A549 (cell line): ENCODE measurements around the gene LRIG2. TPM values are rescaled to one million over a fixed set of nuclear protein-coding genes. Genes with fewer than 3 reads are reported as not detected.

Source experiments
- ATAC-seq, 2 experiments: fragments of 200-7000 bp in 1 of 2; fragments of >200 bp in 1 of 2; cut with Nextera tagmentation in 1 of 2; cut with Tn5 transposase in 1 of 2; 3 replicates each; pipeline versions ENCODE4 v1.8.0 to v1.9.1; 2018 to 2020; ENCODE audit warnings: mild to moderate bottlenecking in 1 of 2, moderate library complexity in 1 of 2
- CTCF ChIA-PET: fragments of 300-600 bp; sonication (Branson Sonifier 250); formaldehyde crosslinking; extraction: SDS; loops from one replicate; lab custom pipeline; 2021; ENCODE audit warnings: antibody characterized with exemption, inconsistent platforms; lab: Yijun Ruan, JAX
- POLR2A ChIA-PET: fragments of 350-600 bp; formaldehyde crosslinking; extraction: SDS; loops from one replicate; lab custom pipeline; 2021; ENCODE audit warnings: antibody characterized with exemption, inconsistent platforms; lab: Yijun Ruan, JAX
- DNase-seq, 2 experiments: peaks; one replicate each; pipeline versions ENCODE4 v3.0.0 to v3.0.0-alpha.2; 2011 to 2016; ENCODE audit warnings: low read depth in 1 of 2, low spot score in 1 of 2
- FAIRE-seq: peaks from 2 replicates; lab custom pipeline; 2011; peaks lifted over from hg19 to GRCh38; lab: Jason Lieb, UNC
- H3K27ac ChIP-seq, 2 experiments: fragments of >200 bp; sonication (Bioruptor Twin); formaldehyde crosslinking; 3 replicates each; pipeline ENCODE4 v1.5.1; 2016 to 2017
- H3K4me1 ChIP-seq: fragments of >200 bp; sonication (Bioruptor Twin); formaldehyde crosslinking; 3 replicates; pipeline ENCODE4 v1.6.1; 2016
- H3K4me2 ChIP-seq: fragments of >200 bp; sonication (Bioruptor Twin); formaldehyde crosslinking; 3 replicates; pipeline ENCODE4 v1.6.1; 2016
- H3K4me3 ChIP-seq: fragments of >200 bp; sonication (Bioruptor Twin); formaldehyde crosslinking; 3 replicates; pipeline ENCODE4 v1.5.1; 2016
- H3K9me3 ChIP-seq: fragments of >200 bp; sonication (Bioruptor Twin); formaldehyde crosslinking; 3 replicates; pipeline ENCODE4 v1.6.1; 2016
- BHLHE40 ChIP-seq: IDR thresholded peaks from 2 replicates; pipeline ENCODE4 v1.6.1; 2012; ENCODE audit warnings: low read depth, low read length, inconsistent platforms
- EHF ChIP-seq: fragments of 250-450 bp; sonication (Bioruptor Pico); IDR thresholded peaks from 2 replicates; pipeline ENCODE4 v1.5.0; 2020; ENCODE audit warnings: mild to moderate bottlenecking
- EP300 ChIP-seq, 2 experiments: fragments of >200 bp; sonication (Bioruptor Twin); formaldehyde crosslinking; IDR thresholded peaks; 2 replicates in 1 of 2; 3 replicates in 1 of 2; pipeline ENCODE4 v1.6.1; 2016 to 2017
- GATA3 ChIP-seq: IDR thresholded peaks from 2 replicates; pipeline ENCODE4 v1.6.1; 2012; ENCODE audit warnings: borderline replicate concordance
- HDAC2 ChIP-seq: fragments of 200-600 bp; sonication (generic); IDR thresholded peaks from 2 replicates; pipeline ENCODE4 v1.6.1; 2016
- HOXB13 ChIP-seq: fragments of 250-450 bp; sonication (Bioruptor Pico); IDR thresholded peaks from 2 replicates; pipeline ENCODE4 v1.5.0; 2020; ENCODE audit warnings: low read depth, mild to moderate bottlenecking, moderate library complexity
- JUN ChIP-seq, 2 experiments: fragments of >200 bp; sonication (Bioruptor Twin); formaldehyde crosslinking; IDR thresholded peaks; 2 replicates in 1 of 2; 3 replicates in 1 of 2; pipeline ENCODE4 v1.6.1; 2016 to 2017
- KDM1A ChIP-seq: fragments of 200-600 bp; sonication (generic); IDR thresholded peaks from 2 replicates; pipeline ENCODE4 v1.6.1; 2016; ENCODE audit warnings: low read depth, mild to moderate bottlenecking
- KDM5A ChIP-seq: fragments of 200-600 bp; sonication (generic); IDR thresholded peaks from 2 replicates; pipeline ENCODE4 v1.6.1; 2016; ENCODE audit warnings: antibody characterized with exemption, mild to moderate bottlenecking
- MAZ ChIP-seq: fragments of 150-350 bp; IDR thresholded peaks from 2 replicates; pipeline ENCODE4 v1.6.1; 2014; ENCODE audit warnings: antibody characterized with exemption, low read depth, low read length, borderline replicate concordance
- NFE2L2 ChIP-seq: fragments of 150-350 bp; conservative IDR thresholded peaks from 2 replicates; pipeline ENCODE4 v1.6.1; 2014; ENCODE audit warnings: low read length
- NPAS2 ChIP-seq: fragments of 250-450 bp; sonication (Bioruptor Pico); IDR thresholded peaks from 2 replicates; pipeline ENCODE4 v1.8.0; 2022; ENCODE audit warnings: mild to moderate bottlenecking, moderate library complexity, borderline replicate concordance
- NR3C1 ChIP-seq: fragments of >200 bp; sonication (Bioruptor Twin); formaldehyde crosslinking; IDR thresholded peaks from 3 replicates; pipeline ENCODE4 v1.6.1; 2017
- PHF8 ChIP-seq: fragments of 200-600 bp; sonication (generic); IDR thresholded peaks from 2 replicates; pipeline ENCODE4 v1.6.1; 2016; ENCODE audit warnings: low read depth, mild to moderate bottlenecking, antibody characterized with exemption, moderate library complexity, borderline replicate concordance
- POLR2A ChIP-seq: IDR thresholded peaks from 2 replicates; pipeline ENCODE4 v1.6.1; 2012; ENCODE audit warnings: mild to moderate bottlenecking, low read length
- RARB ChIP-seq: fragments of 250-450 bp; sonication (Bioruptor Pico); IDR thresholded peaks from 2 replicates; pipeline ENCODE4 v1.8.0; 2021; ENCODE audit warnings: mild to moderate bottlenecking, moderate library complexity
- RCOR1 ChIP-seq: fragments of 150-350 bp; IDR thresholded peaks from 2 replicates; pipeline ENCODE4 v1.6.1; 2014; ENCODE audit warnings: antibody characterized with exemption, low read length, low read depth
- RFX5 ChIP-seq: fragments of 450-650 bp; IDR thresholded peaks from 2 replicates; pipeline ENCODE4 v1.7.1; 2014; ENCODE audit warnings: antibody characterized with exemption, mild to moderate bottlenecking, moderate library complexity
- TFCP2L1 ChIP-seq: fragments of 250-450 bp; sonication (Bioruptor Pico); IDR thresholded peaks from 2 replicates; pipeline ENCODE4 v1.5.0; 2021; ENCODE audit warnings: mild to moderate bottlenecking
- TP53 ChIP-seq: fragments of 250-450 bp; sonication (Bioruptor Pico); IDR thresholded peaks from 2 replicates; pipeline ENCODE4 v1.5.0; 2021; ENCODE audit warnings: mild to moderate bottlenecking, moderate library complexity
- ZC3H11A ChIP-seq: fragments of 450-650 bp; IDR thresholded peaks from 2 replicates; pipeline ENCODE4 v1.6.1; 2014; ENCODE audit warnings: antibody characterized with exemption, mild to moderate bottlenecking
- ZSCAN20 ChIP-seq: fragments of 250-450 bp; sonication (Bioruptor Pico); IDR thresholded peaks from 2 replicates; pipeline ENCODE4 v1.8.0; 2022; ENCODE audit warnings: mild to moderate bottlenecking, moderate library complexity
- WGBS: methylation state at CpG from one replicate; pipeline ENCODE4 v1.1.6; 2017; ENCODE audit errors: missing lambda C conversion rate; 5-methylcytosine and 5-hydroxymethylcytosine counted together
- polyA plus RNA-seq, 4 experiments: library from polyadenylated mRNA; depleted of rRNA in 3 of 4; stranded (reverse); fragments of >200 nt; fragmentation: RNase III in 1 of 4; extraction: RNeasy Plus Mini Kit Qiagen cat#74134 plus additional on column Dnase treatment in 1 of 4; gene quantifications; 2 replicates in 3 of 4; 3 replicates in 1 of 4; pipeline ENCODE4 v1.2.3, GENCODE V29; 2011 to 2017
- TF ChIP-seq, protein P1 (sequence below): fragments of >200 bp; sonication (Bioruptor Twin); formaldehyde crosslinking; IDR thresholded peaks from 3 replicates; pipeline ENCODE4 v1.5.1; 2016
- TF ChIP-seq, protein P2 (sequence below): fragments of >200 bp; sonication (Bioruptor Twin); formaldehyde crosslinking; IDR thresholded peaks from 2 replicates; pipeline ENCODE4 v1.6.1; 2016
- TF ChIP-seq, protein P3 (sequence below): IDR thresholded peaks from 2 replicates; pipeline ENCODE4 v1.6.1; 2012
- TF ChIP-seq, protein P4 (sequence below): IDR thresholded peaks from 2 replicates; pipeline ENCODE4 v1.6.1; 2012; ENCODE audit warnings: low read depth, borderline replicate concordance
- TF ChIP-seq, protein P5 (sequence below): fragments of 200-600 bp; sonication (generic); IDR thresholded peaks from 2 replicates; pipeline ENCODE4 v1.6.1; 2016; ENCODE audit warnings: antibody characterized with exemption, mild to moderate bottlenecking, moderate library complexity
- TF ChIP-seq, protein P6 (sequence below): fragments of 250-450 bp; sonication (Bioruptor Pico); IDR thresholded peaks from 2 replicates; pipeline ENCODE4 v1.5.0; 2020; ENCODE audit warnings: low read depth, mild to moderate bottlenecking, moderate library complexity
- TF ChIP-seq, protein P7 (sequence below): IDR thresholded peaks from 2 replicates; pipeline ENCODE4 v1.6.1; 2012

LRIG2 gene
- polyA plus RNA-seq, 2 of the 4 experiments (the other 2 are of a cell fraction) = 3.0 to 7.4 TPM

DNA sequence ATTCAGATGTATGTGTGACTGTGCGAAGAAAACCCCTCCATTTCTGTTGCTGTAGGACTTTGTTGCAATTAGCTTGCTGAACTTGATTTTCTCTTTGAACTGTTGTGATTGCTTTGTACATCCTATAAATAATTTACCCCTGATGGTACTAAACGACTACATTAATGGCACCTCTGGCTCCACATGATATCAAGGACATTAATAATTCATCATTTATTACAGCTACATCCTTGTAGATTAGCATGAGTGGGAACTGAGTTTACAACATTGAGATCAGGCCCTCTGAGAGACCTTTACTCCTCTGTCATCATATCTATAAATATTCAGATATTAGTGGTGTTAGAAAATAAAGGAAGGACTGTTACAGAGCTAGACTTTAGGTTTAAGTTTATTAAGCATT lies 13.5 kb downstream of the LRIG2 start:
- Histone ChIP-seq H3K9me3 (no peaks in the 10 kb centered on the region), H3K4me2 (no peak overlapping the region), H3K27ac (no peak overlapping the region), H3K4me3 (no peak overlapping the region), H3K4me1 (peaks cover 3% of the 10 kb centered on the region; the same call in 1 of the 3 replicates)
- POLR2A ChIA-PET = interaction anchor here (0.6 kb wide), 1 partner anchor 18 kb away, joined by 4 read pairs; no protein-coding TSS in a partner anchor
- DNase-seq = no peak
- TF ChIP-seq, protein P1, sequence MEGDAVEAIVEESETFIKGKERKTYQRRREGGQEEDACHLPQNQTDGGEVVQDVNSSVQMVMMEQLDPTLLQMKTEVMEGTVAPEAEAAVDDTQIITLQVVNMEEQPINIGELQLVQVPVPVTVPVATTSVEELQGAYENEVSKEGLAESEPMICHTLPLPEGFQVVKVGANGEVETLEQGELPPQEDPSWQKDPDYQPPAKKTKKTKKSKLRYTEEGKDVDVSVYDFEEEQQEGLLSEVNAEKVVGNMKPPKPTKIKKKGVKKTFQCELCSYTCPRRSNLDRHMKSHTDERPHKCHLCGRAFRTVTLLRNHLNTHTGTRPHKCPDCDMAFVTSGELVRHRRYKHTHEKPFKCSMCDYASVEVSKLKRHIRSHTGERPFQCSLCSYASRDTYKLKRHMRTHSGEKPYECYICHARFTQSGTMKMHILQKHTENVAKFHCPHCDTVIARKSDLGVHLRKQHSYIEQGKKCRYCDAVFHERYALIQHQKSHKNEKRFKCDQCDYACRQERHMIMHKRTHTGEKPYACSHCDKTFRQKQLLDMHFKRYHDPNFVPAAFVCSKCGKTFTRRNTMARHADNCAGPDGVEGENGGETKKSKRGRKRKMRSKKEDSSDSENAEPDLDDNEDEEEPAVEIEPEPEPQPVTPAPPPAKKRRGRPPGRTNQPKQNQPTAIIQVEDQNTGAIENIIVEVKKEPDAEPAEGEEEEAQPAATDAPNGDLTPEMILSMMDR = no peak
- TF ChIP-seq HDAC2 (no peak), TFCP2L1 (CRISPR knock-in tag) (no peak), TP53 (no peak), MAZ (no peak), NR3C1 (no peak), POLR2A (no peak), EP300 (IDR thresholded peaks at IDR 0.05) (no peak), GATA3 (no peak), EHF (CRISPR knock-in tag) (no peak), HOXB13 (CRISPR knock-in tag) (no peak), NPAS2 (no peak), RARB (CRISPR knock-in tag) (no peak), KDM5A (no peak), ZC3H11A (no peak)
- TF ChIP-seq, protein P2, sequence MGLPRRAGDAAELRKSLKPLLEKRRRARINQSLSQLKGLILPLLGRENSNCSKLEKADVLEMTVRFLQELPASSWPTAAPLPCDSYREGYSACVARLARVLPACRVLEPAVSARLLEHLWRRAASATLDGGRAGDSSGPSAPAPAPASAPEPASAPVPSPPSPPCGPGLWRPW = no peak
- CTCF ChIA-PET = interaction anchor here (0.6 to 1.2 kb wide), 4 partner anchors 10 to 14 kb away, joined by 3 to 5 read pairs (median 4); partner anchors contain the start of gene LRIG2
- no peak for FAIRE-seq
- ATAC-seq = no peak
- WGBS = 70% methylated on average over 2 of the region's 2 CpGs

DNA sequence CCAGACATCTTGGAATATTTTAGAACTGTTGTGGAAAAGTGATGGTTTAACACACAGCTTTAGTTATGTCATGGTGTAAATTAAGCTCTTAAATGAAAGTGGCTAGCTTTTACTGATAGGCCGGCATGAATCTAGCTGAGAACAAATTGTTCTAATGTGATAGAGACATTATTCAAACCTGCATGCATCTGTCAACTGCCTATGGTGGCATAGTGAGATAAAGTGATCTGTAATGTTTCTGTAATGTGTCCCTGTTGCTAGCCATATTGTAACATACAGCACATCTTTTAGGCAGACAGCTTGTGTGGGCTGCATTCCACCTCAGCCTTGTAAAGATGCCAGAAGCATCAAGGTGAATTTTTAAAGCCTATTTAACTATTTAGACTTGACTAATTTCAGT lies 16.0 kb downstream of the LRIG2 start:
- ChIA-PET CTCF (interaction anchor here (2.9 kb wide), 1 partner anchor 16 kb away, joined by 11 read pairs; the partner anchor contains the start of gene LRIG2), POLR2A (no interaction called here)
- ATAC-seq (no peak), FAIRE-seq (no peak), DNase-seq (no peak)
- Histone ChIP-seq H3K4me1 (peaks cover 3% of the 10 kb centered on the region; the same call in 1 of the 3 replicates), H3K9me3 (no peaks in the 10 kb centered on the region), H3K4me2 (no peak overlapping the region)
- WGBS = 86% methylated on average over 1 of the region's 1 CpG
- TF ChIP-seq RFX5 = no peak
- TF ChIP-seq, protein P2 = no peak
- TF ChIP-seq, protein P3, sequence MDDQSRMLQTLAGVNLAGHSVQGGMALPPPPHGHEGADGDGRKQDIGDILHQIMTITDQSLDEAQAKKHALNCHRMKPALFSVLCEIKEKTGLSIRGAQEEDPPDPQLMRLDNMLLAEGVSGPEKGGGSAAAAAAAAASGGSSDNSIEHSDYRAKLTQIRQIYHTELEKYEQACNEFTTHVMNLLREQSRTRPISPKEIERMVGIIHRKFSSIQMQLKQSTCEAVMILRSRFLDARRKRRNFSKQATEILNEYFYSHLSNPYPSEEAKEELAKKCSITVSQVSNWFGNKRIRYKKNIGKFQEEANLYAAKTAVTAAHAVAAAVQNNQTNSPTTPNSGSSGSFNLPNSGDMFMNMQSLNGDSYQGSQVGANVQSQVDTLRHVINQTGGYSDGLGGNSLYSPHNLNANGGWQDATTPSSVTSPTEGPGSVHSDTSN = no peak
- TF ChIP-seq, protein P4, sequence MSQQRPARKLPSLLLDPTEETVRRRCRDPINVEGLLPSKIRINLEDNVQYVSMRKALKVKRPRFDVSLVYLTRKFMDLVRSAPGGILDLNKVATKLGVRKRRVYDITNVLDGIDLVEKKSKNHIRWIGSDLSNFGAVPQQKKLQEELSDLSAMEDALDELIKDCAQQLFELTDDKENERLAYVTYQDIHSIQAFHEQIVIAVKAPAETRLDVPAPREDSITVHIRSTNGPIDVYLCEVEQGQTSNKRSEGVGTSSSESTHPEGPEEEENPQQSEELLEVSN = no peak
- TF ChIP-seq BHLHE40 = no peak
- no peak for TF ChIP-seq ZSCAN20 (CRISPR knock-in tag)
- no peak for TF ChIP-seq RCOR1
- no peak for TF ChIP-seq NFE2L2
- TF ChIP-seq NPAS2 = no peak
- TF ChIP-seq MAZ = no peak
- TF ChIP-seq, protein P5, sequence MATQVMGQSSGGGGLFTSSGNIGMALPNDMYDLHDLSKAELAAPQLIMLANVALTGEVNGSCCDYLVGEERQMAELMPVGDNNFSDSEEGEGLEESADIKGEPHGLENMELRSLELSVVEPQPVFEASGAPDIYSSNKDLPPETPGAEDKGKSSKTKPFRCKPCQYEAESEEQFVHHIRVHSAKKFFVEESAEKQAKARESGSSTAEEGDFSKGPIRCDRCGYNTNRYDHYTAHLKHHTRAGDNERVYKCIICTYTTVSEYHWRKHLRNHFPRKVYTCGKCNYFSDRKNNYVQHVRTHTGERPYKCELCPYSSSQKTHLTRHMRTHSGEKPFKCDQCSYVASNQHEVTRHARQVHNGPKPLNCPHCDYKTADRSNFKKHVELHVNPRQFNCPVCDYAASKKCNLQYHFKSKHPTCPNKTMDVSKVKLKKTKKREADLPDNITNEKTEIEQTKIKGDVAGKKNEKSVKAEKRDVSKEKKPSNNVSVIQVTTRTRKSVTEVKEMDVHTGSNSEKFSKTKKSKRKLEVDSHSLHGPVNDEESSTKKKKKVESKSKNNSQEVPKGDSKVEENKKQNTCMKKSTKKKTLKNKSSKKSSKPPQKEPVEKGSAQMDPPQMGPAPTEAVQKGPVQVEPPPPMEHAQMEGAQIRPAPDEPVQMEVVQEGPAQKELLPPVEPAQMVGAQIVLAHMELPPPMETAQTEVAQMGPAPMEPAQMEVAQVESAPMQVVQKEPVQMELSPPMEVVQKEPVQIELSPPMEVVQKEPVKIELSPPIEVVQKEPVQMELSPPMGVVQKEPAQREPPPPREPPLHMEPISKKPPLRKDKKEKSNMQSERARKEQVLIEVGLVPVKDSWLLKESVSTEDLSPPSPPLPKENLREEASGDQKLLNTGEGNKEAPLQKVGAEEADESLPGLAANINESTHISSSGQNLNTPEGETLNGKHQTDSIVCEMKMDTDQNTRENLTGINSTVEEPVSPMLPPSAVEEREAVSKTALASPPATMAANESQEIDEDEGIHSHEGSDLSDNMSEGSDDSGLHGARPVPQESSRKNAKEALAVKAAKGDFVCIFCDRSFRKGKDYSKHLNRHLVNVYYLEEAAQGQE = no peak
- TF ChIP-seq JUN (IDR thresholded peaks at IDR 0.05) = no peak
- no peak for TF ChIP-seq KDM1A
- TF ChIP-seq, protein P6, sequence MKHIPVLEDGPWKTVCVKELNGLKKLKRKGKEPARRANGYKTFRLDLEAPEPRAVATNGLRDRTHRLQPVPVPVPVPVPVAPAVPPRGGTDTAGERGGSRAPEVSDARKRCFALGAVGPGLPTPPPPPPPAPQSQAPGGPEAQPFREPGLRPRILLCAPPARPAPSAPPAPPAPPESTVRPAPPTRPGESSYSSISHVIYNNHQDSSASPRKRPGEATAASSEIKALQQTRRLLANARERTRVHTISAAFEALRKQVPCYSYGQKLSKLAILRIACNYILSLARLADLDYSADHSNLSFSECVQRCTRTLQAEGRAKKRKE = no peak
- no peak for TF ChIP-seq PHF8
- TF ChIP-seq, protein P7, sequence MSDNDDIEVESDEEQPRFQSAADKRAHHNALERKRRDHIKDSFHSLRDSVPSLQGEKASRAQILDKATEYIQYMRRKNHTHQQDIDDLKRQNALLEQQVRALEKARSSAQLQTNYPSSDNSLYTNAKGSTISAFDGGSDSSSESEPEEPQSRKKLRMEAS = no peak
- TF ChIP-seq, all 56 proteins: peak for 0
- H3K4me3 ChIP-seq = no peak overlapping the region
- no peak overlapping the region for H3K27ac ChIP-seq
